DMS153 treated with DMSO at 0.1 percent for 48 hours (cell line): ENCODE measurements around the gene YWHAH.

Experiments used
- DNase-seq: peaks from one replicate; lab custom pipeline; 2025; ENCODE audit not compliant: unreplicated experiment; lab: John Stamatoyannopoulos, UW

The YWHAH gene

GRCh38 chr22:31943978-31944699 lies at the start of gene YWHAH:
Gene YWHAH, plus strand, starts transcription at chr22:31944535. Its CDS starts 199 bp downstream, at chr22:31944734.
- peak; percentile 94 for DNase-seq

DNA sequence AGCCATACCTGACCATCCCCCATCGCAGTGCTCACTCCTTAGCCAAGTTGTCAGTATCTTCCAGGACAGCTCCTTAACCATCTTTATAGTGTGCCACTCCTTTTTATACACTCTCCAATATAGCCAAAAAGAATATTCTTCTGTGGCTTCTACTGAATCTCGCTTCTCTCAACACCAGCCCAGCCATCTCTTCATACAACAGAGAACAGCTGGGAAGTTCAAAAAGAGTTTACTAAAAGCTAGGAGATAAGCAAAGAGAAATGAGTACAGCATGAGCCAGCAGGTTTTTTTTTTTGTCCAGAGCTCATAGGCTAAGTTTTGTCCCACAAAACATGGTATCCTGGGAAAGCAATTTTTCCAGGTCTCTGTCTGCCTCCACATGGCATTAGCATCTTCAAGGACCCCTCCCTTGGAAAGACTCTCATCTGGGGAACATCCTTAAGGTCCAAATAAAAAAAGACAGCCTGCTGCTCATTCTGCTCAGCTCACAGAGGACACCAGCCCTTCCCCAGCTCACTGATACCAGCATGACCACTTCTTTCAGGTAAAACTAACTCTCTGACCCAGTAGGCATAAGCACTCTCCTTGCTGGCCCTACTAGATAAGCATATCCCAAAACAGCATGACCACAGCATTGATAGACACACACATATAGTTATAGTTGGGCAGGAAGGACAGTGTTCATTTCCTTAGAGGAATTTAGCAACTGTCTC lies 48.8 kb upstream of the YWHAH start:
- no peak for DNase-seq

GRCh38 chr22:31896472-31896871 lies 47.9 kb upstream of the YWHAH start:
- DNase-seq = no peak

DNA sequence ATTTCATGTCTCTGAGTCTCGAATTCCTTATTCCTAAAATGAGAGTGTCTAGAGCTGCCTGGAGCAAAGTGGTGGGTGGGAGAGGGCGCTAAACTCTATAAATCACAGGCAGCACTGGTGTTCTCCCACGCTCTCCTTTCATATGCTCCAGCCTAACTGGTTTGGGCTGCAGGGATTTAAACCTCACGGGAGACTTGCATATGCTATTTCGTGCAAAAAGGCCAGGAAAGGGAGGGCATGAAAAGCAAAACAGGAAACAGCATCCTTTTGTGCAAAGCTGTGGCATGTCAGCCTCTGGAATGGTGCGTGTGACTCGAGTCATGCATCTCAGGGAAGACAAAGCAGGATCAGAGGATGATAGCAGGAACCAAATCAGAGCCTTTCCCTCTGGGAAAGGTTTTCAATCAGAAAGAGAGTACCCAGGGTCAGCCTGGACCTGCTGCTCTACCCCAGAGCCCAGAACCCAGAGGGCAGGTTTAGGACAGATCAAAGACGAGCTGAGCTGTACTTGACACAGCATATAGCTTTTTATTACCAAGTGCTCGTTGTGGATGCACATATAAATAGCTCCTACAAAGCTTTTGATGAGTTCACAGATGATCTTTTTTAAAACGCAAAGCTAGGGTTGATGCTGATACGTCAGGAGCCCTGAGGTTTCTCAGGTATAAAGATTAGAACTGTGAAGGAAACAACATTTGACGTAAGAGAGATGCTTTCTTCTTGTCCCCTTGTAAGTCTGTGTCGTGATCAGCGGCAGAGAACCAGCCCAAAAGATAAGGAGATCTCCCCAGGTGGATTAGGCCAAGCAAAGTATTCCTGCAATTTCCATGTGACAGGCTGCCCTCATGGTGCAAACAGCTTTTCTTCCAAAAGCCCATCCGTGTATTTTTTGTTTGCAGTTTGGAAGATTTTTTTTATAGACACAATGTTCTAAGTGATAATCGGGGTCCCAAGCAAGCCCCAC lies 46.2 kb upstream of the YWHAH start:
- no peak for DNase-seq

DNA sequence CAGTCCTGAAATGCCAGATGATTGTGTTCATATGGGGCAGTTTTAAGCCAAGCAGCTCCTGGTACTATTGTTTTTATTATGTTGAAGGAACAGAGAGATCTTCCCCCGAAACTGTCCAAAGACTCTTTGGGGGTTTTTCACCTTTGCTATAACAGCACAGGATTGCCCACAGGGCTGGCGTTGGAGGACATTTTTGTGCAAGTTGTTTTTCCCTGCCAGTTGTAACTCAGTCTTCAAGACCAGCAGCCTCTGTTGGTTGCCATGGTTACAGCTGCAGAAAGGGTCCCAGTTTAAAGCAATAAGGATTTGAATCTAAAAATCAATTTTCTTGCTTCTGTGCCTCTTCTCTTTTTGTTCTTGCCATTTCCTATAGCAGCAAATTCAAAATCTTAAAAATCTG lies 45.4 kb upstream of the YWHAH start:
- DNase-seq = no peak

- no peak for DNase-seq
Observed at GRCh38 chr22:31899669-31900068, 44.7 kb upstream of the YWHAH start.

DNA sequence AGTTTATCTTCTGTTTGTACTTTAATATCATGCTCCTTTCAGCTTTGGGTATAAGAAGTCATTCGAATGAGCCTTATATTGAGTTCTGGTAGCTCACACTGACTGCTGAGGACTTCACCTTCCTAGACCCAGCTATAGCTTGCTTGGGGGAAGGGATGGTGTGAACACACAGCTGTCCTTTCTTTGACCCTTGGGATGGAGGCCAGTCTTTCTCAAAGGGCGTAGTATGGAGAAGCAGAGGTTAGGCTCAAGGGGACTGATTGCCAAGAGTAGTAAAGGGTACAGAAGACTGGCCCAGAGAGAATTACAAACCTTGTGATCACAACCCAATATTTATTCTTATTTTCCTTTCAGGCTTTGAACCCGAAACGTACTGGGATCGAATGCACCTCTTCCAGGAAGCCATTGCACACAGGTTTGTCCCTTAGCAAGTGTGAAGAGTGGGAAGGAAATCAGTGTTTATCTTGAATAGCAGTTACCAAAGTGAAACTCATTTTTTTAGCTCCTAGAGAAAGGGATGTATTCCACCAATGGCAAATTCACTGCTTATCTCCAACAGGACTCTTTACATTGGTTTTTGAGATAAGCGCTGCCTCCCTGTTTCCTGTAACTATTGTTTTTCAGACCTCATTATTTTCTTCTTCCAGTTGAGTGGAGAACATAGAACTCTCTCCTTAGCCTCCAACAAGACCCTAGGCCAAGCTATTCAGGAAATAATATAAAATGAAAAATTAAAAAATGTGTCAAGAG lies 42.8 kb upstream of the YWHAH start:
- no peak for DNase-seq

DNA sequence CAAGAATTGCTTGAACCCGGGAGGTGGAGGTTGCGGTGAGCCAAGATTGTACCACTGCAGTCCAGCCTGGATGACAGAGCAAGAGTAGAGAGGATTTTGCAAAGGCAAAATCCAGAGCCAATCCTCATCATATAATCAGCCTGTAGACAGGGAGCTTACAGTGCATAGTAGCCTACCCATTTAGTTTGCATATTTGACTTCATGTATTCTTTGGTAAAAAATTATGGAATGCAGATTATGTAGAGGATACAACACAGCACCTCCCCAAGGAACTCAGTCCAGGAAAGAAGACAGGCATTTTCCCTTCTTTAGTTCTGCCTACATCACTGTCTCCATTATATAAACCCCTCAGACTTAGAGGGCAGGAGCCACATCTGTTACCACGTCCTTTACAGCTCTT lies 39.7 kb upstream of the YWHAH start:
- no peak for DNase-seq

GRCh38 chr22:31905356-31905755 lies 39.0 kb upstream of the YWHAH start:
- no peak for DNase-seq

- no peak for DNase-seq
Observed at GRCh38 chr22:31906086-31906485, 38.2 kb upstream of the YWHAH start.

DNA sequence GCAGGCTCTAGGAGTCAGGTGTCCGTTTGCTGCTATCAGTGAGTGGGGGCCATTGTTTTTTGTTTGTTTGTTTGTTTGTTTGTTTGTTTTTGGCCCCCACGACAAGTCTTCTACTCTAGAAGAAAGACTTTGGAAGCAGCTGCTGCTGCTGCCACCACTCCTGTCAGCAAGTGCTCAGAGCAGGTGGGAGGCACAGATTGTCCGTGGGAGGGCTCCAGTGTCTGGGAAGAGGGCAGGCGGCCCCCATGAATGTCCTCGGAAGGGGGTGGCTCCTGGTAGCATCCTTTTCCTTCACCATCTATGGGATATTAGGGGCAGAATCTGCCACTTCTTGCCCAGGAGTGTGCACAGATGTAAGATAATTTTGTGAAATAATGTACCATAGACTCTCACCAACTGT lies 37.8 kb upstream of the YWHAH start:
- no peak for DNase-seq

DNA sequence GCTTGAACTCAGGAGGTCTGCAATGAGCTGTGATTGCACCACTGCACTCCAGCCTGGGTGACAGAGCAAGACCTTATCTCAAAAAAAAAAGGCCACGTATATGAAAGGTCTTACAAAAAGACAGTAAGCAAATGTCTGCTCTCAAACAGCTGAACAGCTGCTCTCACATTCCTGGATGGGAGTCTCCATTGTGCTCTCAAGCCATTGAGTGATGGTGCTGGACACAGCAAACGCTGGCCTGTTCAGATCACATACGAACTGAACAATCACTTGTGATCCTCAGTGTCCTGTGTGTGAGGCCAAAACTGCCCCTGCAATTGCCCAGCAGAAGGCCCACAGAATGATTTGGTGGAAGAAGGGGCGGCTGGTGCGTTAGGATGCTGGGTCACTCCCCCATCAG lies 34.4 kb upstream of the YWHAH start:
- DNase-seq = no peak

- no peak for DNase-seq
Observed at GRCh38 chr22:31911565-31912406, 32.5 kb upstream of the YWHAH start.

GRCh38 chr22:31912407-31912743 lies 32.0 kb upstream of the YWHAH start:
- no peak for DNase-seq

- no peak for DNase-seq
Observed at GRCh38 chr22:31915586-31915985, 28.7 kb upstream of the YWHAH start.

DNA sequence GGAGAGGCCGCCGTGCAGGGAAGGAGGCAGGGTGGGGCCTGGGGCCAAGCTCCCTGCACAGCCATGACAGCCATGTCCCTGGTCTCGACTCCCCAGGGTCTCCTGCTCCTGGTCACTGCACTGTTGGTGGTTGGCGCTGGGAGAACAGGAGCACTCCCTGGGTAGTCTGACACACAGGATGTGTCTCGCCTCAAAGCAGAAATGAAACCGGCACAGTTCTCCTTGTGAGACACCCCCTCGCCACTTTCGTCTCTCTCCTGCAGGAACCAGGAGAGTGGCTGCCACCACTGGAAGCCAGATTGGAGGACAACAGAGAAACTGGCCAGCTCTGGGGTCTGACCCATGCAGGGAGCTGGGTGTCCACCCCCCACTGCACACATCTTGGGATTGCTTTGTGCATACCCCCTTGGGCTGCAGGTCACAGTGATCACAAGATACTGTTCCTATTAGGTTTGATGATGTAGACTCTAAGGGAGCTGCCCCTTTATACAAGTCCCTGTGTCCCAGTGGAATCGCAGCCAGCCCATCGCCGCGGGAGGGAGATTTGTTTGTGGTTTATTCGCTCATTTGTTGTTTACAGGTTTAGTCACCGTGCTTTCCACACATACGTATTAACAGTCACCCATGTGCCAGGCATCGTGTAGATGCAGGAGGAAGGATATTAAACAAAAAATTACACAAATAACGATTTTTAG lies 27.0 kb upstream of the YWHAH start:
- no peak for DNase-seq

DNA sequence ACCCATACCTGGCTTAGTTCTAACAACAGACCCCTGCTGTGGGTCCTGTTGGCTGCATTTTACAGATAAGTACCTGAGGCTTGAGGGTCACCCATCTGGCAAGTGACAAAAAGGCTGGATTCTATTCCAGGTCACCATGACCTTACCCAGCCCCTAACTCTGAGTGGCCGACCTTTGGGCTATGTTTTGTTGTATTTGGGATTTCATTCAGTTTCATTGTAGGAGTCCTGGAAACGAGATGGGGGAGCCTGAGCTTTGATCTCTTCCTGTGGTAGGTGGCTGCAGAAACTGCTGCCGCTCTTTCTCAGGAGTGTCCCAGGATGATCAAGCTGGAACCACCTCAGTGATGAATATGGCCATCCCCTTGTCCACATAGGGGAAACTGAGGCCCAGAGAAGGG lies 24.6 kb upstream of the YWHAH start:
- DNase-seq = no peak

DNA sequence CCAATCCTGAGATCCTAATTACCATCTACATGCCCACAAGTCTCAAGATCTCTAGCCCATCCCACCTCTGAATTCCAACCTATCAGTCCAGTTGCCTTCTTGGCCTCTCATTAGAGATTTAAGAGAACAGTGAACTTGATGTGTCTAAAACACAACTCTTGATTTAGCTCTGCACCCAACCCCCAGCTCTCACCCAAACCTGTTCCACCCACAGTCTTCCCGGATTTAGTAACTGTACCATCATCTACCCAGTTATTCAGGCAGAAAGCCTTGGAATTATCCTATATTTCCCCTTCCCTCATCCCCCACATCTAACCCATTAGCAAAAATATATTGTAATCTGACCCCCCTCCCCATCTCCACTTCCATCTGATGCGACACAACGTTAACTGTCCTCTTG lies 24.0 kb upstream of the YWHAH start:
- no peak for DNase-seq

DNA sequence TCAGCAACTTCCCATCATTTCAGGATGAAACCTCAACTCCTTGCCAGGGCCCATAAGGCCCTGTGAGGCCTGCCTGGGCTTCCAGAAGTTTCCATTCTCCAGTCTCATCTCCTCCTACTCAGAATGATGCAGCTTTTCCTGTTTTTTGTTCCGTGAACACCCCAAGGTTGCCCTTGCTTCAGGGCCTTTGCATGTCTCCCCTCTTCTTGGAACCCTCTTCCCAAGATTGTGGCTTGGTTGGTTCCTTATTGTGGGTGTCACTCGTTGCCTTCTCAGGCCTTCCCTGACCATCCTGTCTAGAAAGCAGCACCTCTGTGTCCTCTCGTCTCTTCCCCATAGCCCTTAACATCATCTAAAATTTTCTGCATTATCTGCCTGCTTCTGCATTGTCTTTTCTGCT lies 23.2 kb upstream of the YWHAH start:
- DNase-seq = no peak

DNA sequence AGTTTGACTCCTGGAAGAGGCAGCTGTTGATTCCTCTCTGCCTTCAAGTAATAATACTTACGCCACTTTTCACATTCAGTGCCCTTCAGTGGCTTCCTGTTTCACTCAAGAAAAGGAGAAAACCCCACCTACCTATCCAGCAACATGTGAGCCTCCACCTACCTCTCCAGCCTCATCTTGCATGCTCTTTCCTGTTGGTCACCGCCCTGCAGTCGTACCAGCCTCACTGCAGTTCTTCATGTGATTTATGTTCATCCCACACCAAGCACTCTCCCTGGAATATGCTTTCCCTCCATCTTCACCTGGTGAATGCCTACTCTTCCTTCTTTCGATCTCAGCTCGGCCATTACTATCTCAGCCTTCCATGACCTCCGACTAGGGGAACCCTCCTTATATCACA lies 21.8 kb upstream of the YWHAH start:
- DNase-seq = no peak
